Erythroblast (primary cell): ENCODE data around the gene AP4B1.
"Not testable (repeated sequence)": the region's sequence is repeated elsewhere in the genome, so short reads cannot be mapped to it uniquely, and the experiment has no call there.

Experiments
- DNase-seq, 2 experiments: peaks; one replicate each; lab custom pipeline; 2025; lab: John Stamatoyannopoulos, UW
- GATA1 ChIP-seq: IDR thresholded peaks from 2 replicates; pipeline ENCODE4 v1.6.1; 2011; ENCODE audit warnings: low read depth, mild to moderate bottlenecking, control low read depth, low read length, moderate library complexity
- POLR2A ChIP-seq: IDR thresholded peaks from 2 replicates; pipeline ENCODE4 v1.6.1; 2011; ENCODE audit warnings: mild to moderate bottlenecking, low read length

The AP4B1 gene

GRCh38 chr1:113871597-113872113 is 32.9 kb downstream of the AP4B1 start, which contains the start of gene PTPN22:
Gene PTPN22, minus strand, starts transcription at chr1:113871712.
- peak; percentile 20 to 30 for DNase-seq
- TF ChIP-seq POLR2A (peak; percentile 74), GATA1 (no peak)

GRCh38 chr1:113870778-113871177 is 33.8 kb downstream of the AP4B1 start:
- no peak for TF ChIP-seq POLR2A
- TF ChIP-seq GATA1, result no peak
- no peak for DNase-seq

- DNase-seq, result no peak
- TF ChIP-seq POLR2A, result no peak
- TF ChIP-seq GATA1, result no peak
These were observed 36.1 kb downstream of the AP4B1 start for GRCh38 chr1:113868387-113869083.

DNA sequence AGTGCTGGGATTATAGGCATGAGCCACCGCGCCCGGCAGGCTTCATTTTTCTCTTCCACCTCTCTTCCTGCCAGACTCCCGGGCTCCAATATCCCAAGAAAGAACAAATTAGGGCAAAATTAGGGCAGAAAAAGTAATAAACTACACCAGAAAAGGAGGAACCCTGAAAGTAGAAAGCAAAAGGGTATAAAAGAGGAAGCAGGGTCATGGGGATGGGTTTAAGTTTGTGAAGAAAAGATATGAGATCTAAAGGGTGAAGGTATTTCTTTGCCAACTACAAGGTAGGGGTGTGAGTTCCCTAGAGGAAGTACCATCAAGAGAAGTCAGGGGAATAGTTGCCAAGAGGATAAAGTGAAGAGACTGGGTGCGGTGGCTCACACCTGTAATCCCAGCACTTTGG is 43.0 kb downstream of the AP4B1 start:
- TF ChIP-seq GATA1, result no peak
- TF ChIP-seq POLR2A, result no peak
- no peak for DNase-seq

- no peak for DNase-seq
- no peak for TF ChIP-seq POLR2A
- no peak for TF ChIP-seq GATA1
These were observed 43.7 kb downstream of the AP4B1 start for GRCh38 chr1:113860891-113861290.

GRCh38 chr1:113859478-113860175 is 45.0 kb downstream of the AP4B1 start:
- no peak for TF ChIP-seq POLR2A
- no peak for TF ChIP-seq GATA1
- DNase-seq, result peak; percentile 21 to 25

DNA sequence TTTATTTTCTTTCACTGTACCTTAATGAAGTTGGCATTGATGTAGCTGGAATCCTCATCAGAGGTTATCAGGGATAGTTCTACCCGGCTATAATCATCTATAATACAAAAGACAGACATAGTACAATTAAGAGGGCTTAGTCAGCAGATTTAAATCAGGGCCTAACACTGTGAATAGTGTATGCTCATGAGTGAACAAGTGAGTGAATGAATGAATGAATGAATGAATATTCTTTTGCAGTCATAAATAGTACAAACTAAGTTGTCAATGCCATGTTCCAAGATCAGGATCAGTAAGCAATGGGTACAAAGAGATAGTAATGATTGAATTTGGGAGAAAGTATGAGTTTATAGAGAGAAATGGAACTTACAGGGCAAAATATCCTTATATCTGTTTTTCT is 45.6 kb downstream of the AP4B1 start:
- TF ChIP-seq POLR2A (no peak), GATA1 (no peak)
- no peak for DNase-seq

- no peak for DNase-seq
- no peak for TF ChIP-seq POLR2A
- TF ChIP-seq GATA1, result no peak
These were observed 46.2 kb downstream of the AP4B1 start for GRCh38 chr1:113858418-113858817.

- TF ChIP-seq GATA1, result no peak
- no peak for TF ChIP-seq POLR2A
These were observed 46.8 kb downstream of the AP4B1 start for GRCh38 chr1:113857776-113858175.

DNA sequence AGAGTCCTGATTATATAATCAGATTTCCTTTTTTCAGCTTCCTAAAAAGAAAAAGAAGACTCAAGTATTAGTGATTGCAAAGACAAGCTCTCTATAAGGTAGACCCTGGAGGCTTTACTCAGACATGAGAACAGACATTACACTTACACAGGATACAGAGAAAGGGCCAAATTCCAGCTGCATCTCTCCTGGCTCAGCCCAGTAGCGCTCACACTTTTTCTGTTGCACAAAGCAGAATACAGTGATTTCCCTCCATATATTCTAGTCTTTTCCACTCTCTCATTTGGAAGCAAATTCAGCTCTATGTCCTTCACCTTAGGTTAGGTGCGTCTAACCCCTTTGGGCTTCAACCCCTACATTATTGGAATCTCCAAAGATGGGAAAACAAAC is 48.2 kb downstream of the AP4B1 start:
- TF ChIP-seq GATA1 (no peak), POLR2A (no peak)
- DNase-seq, result no peak

More at GRCh38 chr1:113857776-113858175, 46.8 kb downstream of the AP4B1 start:
- DNase-seq, result no peak

- no peak for TF ChIP-seq POLR2A
- TF ChIP-seq GATA1, result no peak
- no peak for DNase-seq
These were observed 48.8 kb downstream of the AP4B1 start for GRCh38 chr1:113855630-113856400.

DNA sequence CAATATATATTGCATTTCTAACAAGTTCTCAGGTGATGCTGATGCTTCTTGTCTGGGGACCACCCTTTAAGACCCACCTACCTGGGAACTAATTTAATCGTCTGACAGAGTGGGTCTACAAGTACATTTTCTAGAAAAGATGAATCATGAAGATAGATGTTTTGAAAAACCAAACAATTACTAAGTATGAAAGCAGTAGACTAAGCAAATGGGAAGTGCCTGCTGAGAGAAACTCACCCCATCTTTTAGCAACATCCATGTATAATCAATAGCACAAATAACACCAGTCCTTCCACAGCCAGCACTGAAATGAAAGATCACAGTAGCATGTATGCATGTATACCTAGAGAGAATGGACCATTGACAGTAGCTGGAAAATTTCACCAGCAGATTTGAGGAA is 50.4 kb downstream of the AP4B1 start:
- TF ChIP-seq GATA1, result no peak
- no peak for TF ChIP-seq POLR2A
- no peak for DNase-seq

- not testable (repeated sequence) for DNase-seq
These were observed 51.9 kb downstream of the AP4B1 start for GRCh38 chr1:113852694-113853093.
